Neutrophil (primary cell): ENCODE results near the gene ZNF350.

Experiments
- H3K27ac ChIP-seq: fragments of 200-600 bp; sonication (generic); 2 replicates; pipeline ENCODE4 v1.5.1; 2016; ENCODE audit warnings: mild to moderate bottlenecking, moderate library complexity
- H3K27me3 ChIP-seq: fragments of 200-600 bp; sonication (generic); 2 replicates; pipeline ENCODE4 v1.6.0; 2016; ENCODE audit warnings: mild to moderate bottlenecking
- H3K36me3 ChIP-seq: fragments of 200-600 bp; sonication (generic); 2 replicates; pipeline ENCODE4 v1.5.1; 2017
- H3K4me1 ChIP-seq, 2 experiments: fragments of 200-600 bp in 1 of 2; sonication (generic) in 1 of 2; 1 replicate in 1 of 2; 2 replicates in 1 of 2; pipeline versions ENCODE4 v1.5.1 to v1.6.1; 2013 to 2016; ENCODE audit warnings: low read depth in 1 of 2, low read length in 1 of 2, mild to moderate bottlenecking in 1 of 2, moderate library complexity in 1 of 2; ENCODE audit not compliant: control insufficient read depth in 1 of 2, insufficient read depth in 1 of 2
- H3K4me3 ChIP-seq, 2 experiments: fragments of 200-600 bp in 1 of 2; sonication (generic) in 1 of 2; 1 replicate in 1 of 2; 2 replicates in 1 of 2; pipeline ENCODE4 v1.5.1; 2013 to 2016; ENCODE audit warnings: low read depth in 1 of 2, low read length in 1 of 2, mild to moderate bottlenecking in 1 of 2, moderate library complexity in 1 of 2
- H3K9me3 ChIP-seq: fragments of 200-600 bp; sonication (generic); 2 replicates; pipeline ENCODE4 v1.5.1; 2016
- CTCF ChIP-seq: fragments of 200-600 bp; sonication (generic); IDR thresholded peaks from 2 replicates; pipeline ENCODE4 v1.5.1; 2016; ENCODE audit warnings: antibody characterized with exemption

Gene ZNF350

GRCh38 chr19:52022193-52022592, 35.6 kb upstream of the ZNF350 start:
- H3K4me3 ChIP-seq, result no peak overlapping the region
- peaks cover 22% of the 10 kb centered on the region for H3K9me3 ChIP-seq
- H3K4me1 ChIP-seq, result peaks cover 0 to 1% of the 10 kb centered on the region in 2 experiments
- TF ChIP-seq CTCF, result no peak
- H3K27me3 ChIP-seq, result no peaks in the 10 kb centered on the region
- peaks cover 15% of the 10 kb centered on the region for H3K36me3 ChIP-seq
- no peak overlapping the region for H3K27ac ChIP-seq

- no peaks in the 10 kb centered on the region for H3K4me1 ChIP-seq
- peaks cover 26% of the 10 kb centered on the region for H3K36me3 ChIP-seq
- no peak overlapping the region for H3K27ac ChIP-seq
- H3K27me3 ChIP-seq, result no peaks in the 10 kb centered on the region
- no peak overlapping the region for H3K4me3 ChIP-seq
- H3K9me3 ChIP-seq, result peaks cover 22% of the 10 kb centered on the region
- no peak for TF ChIP-seq CTCF
Measured at GRCh38 chr19:52020506-52020905, 33.9 kb upstream of the ZNF350 start.

- H3K4me3 ChIP-seq, result no peak overlapping the region
- H3K9me3 ChIP-seq, result peaks cover 4% of the 10 kb centered on the region
- TF ChIP-seq CTCF, result no peak
- H3K36me3 ChIP-seq, result no peaks in the 10 kb centered on the region
- no peaks in the 10 kb centered on the region for H3K27me3 ChIP-seq
- H3K27ac ChIP-seq, result no peak overlapping the region
- peaks cover 13% of the 10 kb centered on the region in 2 experiments for H3K4me1 ChIP-seq
Measured at GRCh38 chr19:52010674-52011073, 24.0 kb upstream of the ZNF350 start.

GRCh38 chr19:52007806-52008557, 21.3 kb upstream of the ZNF350 start, which contains the start of gene ZNF615:
Gene ZNF615 (minus strand): TSS chr19:52008211. CDS start chr19:52003711, 4,500 bp downstream.
- peak within 1 kb of the TSS; percentile 77 for H3K27ac ChIP-seq
- no peak for TF ChIP-seq CTCF
- H3K9me3 ChIP-seq, result peaks cover 4% of the 10 kb centered on the region
- H3K27me3 ChIP-seq, result no peaks in the 10 kb centered on the region
- peak within 1 kb of the TSS; percentile 79 to 96 for H3K4me3 ChIP-seq
- peaks cover 13% of the 10 kb centered on the region in 2 experiments for H3K4me1 ChIP-seq
- H3K36me3 ChIP-seq, result no peaks in the 10 kb centered on the region

- H3K36me3 ChIP-seq, result peaks cover under 1% of the 10 kb centered on the region
- H3K4me3 ChIP-seq, result peak overlapping the region; percentile 79 to 96
- peaks cover 13% of the 10 kb centered on the region in 2 experiments for H3K4me1 ChIP-seq
- peak overlapping the region; percentile 77 for H3K27ac ChIP-seq
- no peaks in the 10 kb centered on the region for H3K27me3 ChIP-seq
- TF ChIP-seq CTCF, result no peak
- peaks cover 4% of the 10 kb centered on the region for H3K9me3 ChIP-seq
Measured at GRCh38 chr19:52007451-52007805, 20.8 kb upstream of the ZNF350 start.
